ENCODE measurements around the gene FOXE1. TPM values are rescaled to one million over a fixed set of nuclear protein-coding genes. Genes with fewer than 3 reads are reported as not detected.
A peak's percentile ranks its signal among the peaks of the same experiment; 100 is the strongest.

The FOXE1 gene
- 0.03 and 0.08 TPM in 2 replicates for polyA plus RNA-seq (2012; rRNA removed)
- 0.04 TPM in 2 replicates for polyA plus RNA-seq (2012; cell fraction: cytosol; rRNA removed)
- polyA plus RNA-seq (2012; cell fraction: nucleus; rRNA removed) = 0.01 TPM in 2 replicates

- no peaks in the 10 kb centered on the region for H3K9me2 ChIP-seq
- TF ChIP-seq EZH2phosphoT487 (IDR thresholded peaks at IDR 0.05; ENCODE audit: borderline replicate concordance, low read depth) (peak; percentile 72; the same call in 1 of the 2 replicates), REST (IDR thresholded peaks at IDR 0.05; ENCODE audit: low read depth, low read length) (no peak)
- H4K20me1 ChIP-seq (ENCODE audit: insufficient read depth) = no peaks in the 10 kb centered on the region
- H3K27ac ChIP-seq (ENCODE audit: low read depth in 2 of 2, low read length in 1 of 2) = no peak within 1 kb of the TSS
- ChIA-PET POLR2A (no interaction called here), CTCF (interaction anchor here (1.1 to 1.5 kb wide), 4 partner anchors 10 to 48 kb away, joined by 3 to 5 read pairs (median 4); no protein-coding TSS in a partner anchor)
- H3K79me2 ChIP-seq (ENCODE audit: insufficient read depth) = no peaks in the 10 kb centered on the region
- no peak within 1 kb of the TSS for H3K9ac ChIP-seq
- H3K4me2 ChIP-seq = peak within 1 kb of the TSS; percentile 65; the same call in 1 of the 2 replicates
- no peaks in the 10 kb centered on the region for H3K36me3 ChIP-seq (replicated peaks in 1 of 2; ENCODE audit: control insufficient read depth in 1 of 2, insufficient read depth in 2 of 2, low read length in 1 of 2)
- 8% methylated on average over 22 of the region's 83 CpGs for WGBS (ENCODE audit: low lambda C conversion rate)
- H2AFZ ChIP-seq (ENCODE audit: low read depth) = peak within 1 kb of the TSS; percentile 46; the same call in 1 of the 2 replicates
- no peaks in the 10 kb centered on the region for H3F3A ChIP-seq (replicated peaks; ENCODE audit: insufficient read depth)
- peaks cover 96% of the 10 kb centered on the region for H3K27me3 ChIP-seq (ENCODE audit: insufficient read depth)
- no peaks in the 10 kb centered on the region for H3K9me3 ChIP-seq
- peak within 1 kb of the TSS; percentile 38 to 54 for H3K4me3 ChIP-seq (ENCODE audit: low read depth in 2 of 2, low read length in 1 of 2)
- no peak for DNase-seq
- H3K4me1 ChIP-seq (ENCODE audit: control insufficient read depth in 1 of 2, insufficient read depth in 2 of 2, low read depth in 1 of 2, low read length in 1 of 2) = no peaks in the 10 kb centered on the region; a peak in 1 of 4 replicates
These were observed at the start of gene FOXE1 for GRCh38 chr9:97853056-97853843. TSS of gene FOXE1 (plus strand) at chr9:97853226. CDS start at chr9:97853915, 689 bp downstream.

- no peak overlapping the region for H3K27ac ChIP-seq (ENCODE audit: low read depth in 2 of 2, low read length in 1 of 2)
- no peaks in the 10 kb centered on the region for H3K9me2 ChIP-seq
- no peak for TF ChIP-seq POLR2AphosphoS5 (IDR thresholded peaks at IDR 0.05; ENCODE audit: low read depth, low read length)
- no peak for TF ChIP-seq IRF3 (IDR thresholded peaks at IDR 0.05; ENCODE audit: low read depth, low read length)
- no peak for TF ChIP-seq MAX (IDR thresholded peaks at IDR 0.05; ENCODE audit: low read depth)
- TF ChIP-seq CHD2 (IDR thresholded peaks at IDR 0.05; ENCODE audit: low read length, partially characterized antibody) = no peak
- TF ChIP-seq ZBTB33 (IDR thresholded peaks at IDR 0.05; ENCODE audit: borderline replicate concordance, low read depth) = no peak
- no peak for TF ChIP-seq FOXM1 (IDR thresholded peaks at IDR 0.05; ENCODE audit: low read depth)
- TF ChIP-seq EZH2phosphoT487 (IDR thresholded peaks at IDR 0.05; ENCODE audit: borderline replicate concordance, low read depth) = no peak
- TF ChIP-seq SIN3A (IDR thresholded peaks at IDR 0.05; ENCODE audit: borderline replicate concordance, low read depth, low read length) = no peak
- TF ChIP-seq EP300 (IDR thresholded peaks at IDR 0.05; ENCODE audit: borderline replicate concordance in 1 of 2, low read depth in 1 of 2, low read length in 1 of 2) = no peak
- TF ChIP-seq REST (IDR thresholded peaks at IDR 0.05; ENCODE audit: low read depth, low read length) = no peak
- TF ChIP-seq NFIC (IDR thresholded peaks at IDR 0.05; ENCODE audit: borderline replicate concordance) = no peak
- TF ChIP-seq RXRA (IDR thresholded peaks at IDR 0.05; ENCODE audit: borderline replicate concordance, low read depth) = no peak
These were observed 49.0 kb upstream of the FOXE1 start for GRCh38 chr9:97804059-97804365.

More at GRCh38 chr9:97804059-97804365, 49.0 kb upstream of the FOXE1 start:
- 76% methylated on average over 4 of the region's 5 CpGs for WGBS (ENCODE audit: low lambda C conversion rate)
- peaks cover 3% of the 10 kb centered on the region for H3F3A ChIP-seq (replicated peaks; ENCODE audit: insufficient read depth)
- no peak overlapping the region; a peak in 1 of 4 replicates for H3K4me3 ChIP-seq (ENCODE audit: low read depth in 2 of 2, low read length in 1 of 2)
- H3K4me1 ChIP-seq (ENCODE audit: control insufficient read depth in 1 of 2, insufficient read depth in 2 of 2, low read depth in 1 of 2, low read length in 1 of 2) = no peaks in the 10 kb centered on the region; a peak in 1 of 4 replicates
- H3K4me2 ChIP-seq = peak overlapping the region; percentile 89
- no peak for DNase-seq
- H3K9me3 ChIP-seq = no peaks in the 10 kb centered on the region
- no peaks in the 10 kb centered on the region for H4K20me1 ChIP-seq (ENCODE audit: insufficient read depth)
- H3K9ac ChIP-seq = no peak overlapping the region
- POLR2A ChIA-PET = no interaction called here
- peaks cover 7% of the 10 kb centered on the region; the same call in 1 of the 2 replicates for H3K27me3 ChIP-seq (ENCODE audit: insufficient read depth)
- no peaks in the 10 kb centered on the region for H3K36me3 ChIP-seq (replicated peaks in 1 of 2; ENCODE audit: control insufficient read depth in 1 of 2, insufficient read depth in 2 of 2, low read length in 1 of 2)
- CTCF ChIA-PET = interaction anchor here (0.7 kb wide), 1 partner anchor 119 kb away, joined by 3 read pairs; no protein-coding TSS in a partner anchor
- H3K79me2 ChIP-seq (ENCODE audit: insufficient read depth) = no peaks in the 10 kb centered on the region
- H2AFZ ChIP-seq (ENCODE audit: low read depth) = peak overlapping the region; percentile 99

All from SK-N-SH (cell line).